GM19324 (cell line): ENCODE measurements around the gene BCAS3.

Source experiments
- ATAC-seq: cut with Tn5 transposase; IDR thresholded peaks from one replicate; pipeline ENCODE4 v1.9.1; 2021; ENCODE audit warnings: mild to moderate bottlenecking, moderate library complexity; ENCODE audit not compliant: unreplicated experiment, low FRiP score

The BCAS3 gene

GRCh38 chr17:61383689-61384201 lies 706.1 kb downstream of the BCAS3 start:
- no peak for ATAC-seq

- ATAC-seq, result no peak
Observed at GRCh38 chr17:61384354-61384691, 706.7 kb downstream of the BCAS3 start.

- ATAC-seq, result no peak
Observed at GRCh38 chr17:61384692-61385576, 707.3 kb downstream of the BCAS3 start.

- no peak for ATAC-seq
Observed at GRCh38 chr17:61385577-61386236, 708.1 kb downstream of the BCAS3 start.

- no peak for ATAC-seq
Observed at GRCh38 chr17:61386251-61386650, 708.6 kb downstream of the BCAS3 start.

- no peak for ATAC-seq
Observed at GRCh38 chr17:61387011-61387410, 709.4 kb downstream of the BCAS3 start.

GRCh38 chr17:61387511-61388305 lies 710.1 kb downstream of the BCAS3 start:
- ATAC-seq, result no peak

GRCh38 chr17:61388561-61389356 lies 711.1 kb downstream of the BCAS3 start:
- ATAC-seq, result no peak

GRCh38 chr17:61389670-61390478 lies 712.2 kb downstream of the BCAS3 start:
- ATAC-seq, result no peak

GRCh38 chr17:61390479-61390791 lies 712.8 kb downstream of the BCAS3 start:
- no peak for ATAC-seq

- ATAC-seq, result no peak
Observed at GRCh38 chr17:61391595-61392291, 714.1 kb downstream of the BCAS3 start.

- ATAC-seq, result no peak
Observed at GRCh38 chr17:61392679-61393078, 715.0 kb downstream of the BCAS3 start.

GRCh38 chr17:61393550-61393903 lies 715.9 kb downstream of the BCAS3 start:
- no peak for ATAC-seq

GRCh38 chr17:61393904-61394629 lies 716.4 kb downstream of the BCAS3 start:
- no peak for ATAC-seq

- ATAC-seq, result no peak
Observed at GRCh38 chr17:61394630-61395408, 717.2 kb downstream of the BCAS3 start.

GRCh38 chr17:61395409-61395982 lies 717.8 kb downstream of the BCAS3 start:
- no peak for ATAC-seq

GRCh38 chr17:61395983-61396585 lies 718.4 kb downstream of the BCAS3 start:
- ATAC-seq, result no peak
